ENCODE data around the gene LYPD1.

Gene LYPD1

DNA sequence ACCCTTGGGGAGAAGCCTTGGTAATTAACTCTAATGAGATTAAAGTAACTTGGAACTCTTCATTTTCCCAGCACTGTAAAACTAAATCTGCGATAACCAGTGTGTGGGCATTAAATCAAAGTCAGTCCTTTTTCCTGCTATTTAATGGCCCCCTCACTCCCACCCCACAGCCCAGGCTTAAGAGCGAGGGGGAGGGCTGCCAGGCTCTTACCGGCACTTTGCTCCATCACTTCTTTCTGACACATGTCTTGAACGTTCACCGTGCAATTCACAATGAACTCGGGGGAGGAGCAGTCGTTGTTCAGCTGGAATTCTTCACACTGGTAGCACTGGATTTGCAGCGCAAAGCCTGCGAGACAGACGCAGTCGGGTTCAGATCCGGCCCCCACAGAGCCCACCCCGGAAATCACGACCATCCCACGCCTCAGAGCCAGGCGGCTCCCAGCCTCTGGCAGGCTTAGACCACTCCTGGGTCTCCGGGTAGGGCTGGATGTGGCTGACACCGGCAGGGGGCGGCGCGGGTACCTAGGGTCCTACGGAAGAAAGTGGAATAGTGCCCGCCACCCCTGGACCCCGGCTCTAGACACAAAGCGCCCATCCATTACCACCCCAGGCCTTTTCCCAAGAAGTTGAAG is 1.7 kb downstream of the LYPD1 start:
- DNase-seq (ENCODE audit: low read depth in 2 of 2), result no peak

DNA sequence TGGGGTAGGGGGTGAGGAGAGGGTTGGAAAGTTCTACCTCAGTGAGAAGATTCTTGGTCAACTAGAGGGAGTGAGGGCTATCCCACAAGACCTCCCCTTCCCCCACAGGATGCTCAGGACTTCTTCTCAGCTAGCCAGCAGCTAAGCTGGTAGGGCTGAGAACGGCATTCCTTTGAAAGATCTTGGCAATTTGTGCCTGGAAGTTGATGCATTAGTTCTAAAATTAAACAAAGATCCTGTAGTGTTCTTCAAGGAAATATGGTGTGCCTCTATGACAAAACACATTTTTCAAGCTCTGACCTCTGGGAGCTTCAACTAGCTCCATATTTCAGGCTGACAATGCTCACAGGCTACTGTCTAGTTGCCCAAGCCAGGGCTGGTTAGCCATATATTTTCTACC is 2.3 kb downstream of the LYPD1 start:
- DNase-seq (ENCODE audit: low read depth in 2 of 2), result no peak

DNA sequence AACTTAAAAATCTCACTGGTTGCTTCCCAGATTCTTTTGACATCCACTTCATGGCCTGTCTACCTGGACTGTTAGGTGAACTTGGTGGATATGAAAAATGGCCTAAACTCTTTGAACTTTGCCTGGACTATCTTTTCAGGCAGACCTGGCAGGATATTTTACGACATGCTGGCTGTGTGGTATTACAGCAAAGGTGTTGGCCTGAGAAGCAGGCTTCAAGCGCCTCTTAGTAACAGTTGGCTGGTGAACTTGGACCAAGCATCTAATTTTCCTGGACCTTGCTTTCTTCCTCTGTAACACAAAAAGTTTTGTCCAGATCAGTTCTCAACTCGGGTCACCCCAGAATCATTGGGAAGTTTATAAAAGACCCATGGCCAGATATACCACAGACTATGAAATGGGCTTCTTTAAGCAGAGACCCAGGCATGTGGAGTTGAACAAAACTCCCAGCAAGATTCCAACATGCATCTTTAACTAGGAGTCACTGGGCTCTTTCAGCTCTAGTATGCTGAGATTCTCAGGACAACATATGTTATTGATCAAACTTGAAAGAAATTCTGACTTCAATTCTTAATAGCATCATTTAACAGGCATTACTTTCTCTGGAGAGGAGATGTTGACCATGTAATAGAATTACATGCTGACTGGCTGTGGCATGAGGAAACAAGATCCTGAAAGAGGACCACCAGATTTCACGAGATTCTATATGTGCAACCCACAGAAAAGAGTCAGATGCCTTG is 4.4 kb downstream of the LYPD1 start:
- DNase-seq (ENCODE audit: low read depth in 2 of 2), result no peak

DNA sequence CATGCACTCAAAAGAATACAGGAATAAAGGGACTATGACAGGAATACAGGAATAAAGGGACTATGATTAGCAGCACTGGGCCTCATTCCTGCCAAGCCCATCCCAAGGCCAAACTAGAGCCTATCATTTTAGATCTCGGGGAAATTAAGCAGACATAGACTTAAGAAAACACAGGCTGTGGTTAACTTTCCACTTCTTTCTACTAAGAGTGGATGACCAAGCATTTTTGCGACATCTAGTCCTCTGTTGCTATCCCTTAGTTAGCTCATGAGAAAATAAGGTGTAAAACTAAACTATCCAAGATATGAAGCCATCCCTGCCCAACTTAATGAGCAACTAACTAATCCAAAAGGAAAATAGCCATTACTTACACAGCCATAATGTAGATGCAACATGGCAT is 5.9 kb downstream of the LYPD1 start:
- no peak for DNase-seq (ENCODE audit: low read depth in 2 of 2)

DNA sequence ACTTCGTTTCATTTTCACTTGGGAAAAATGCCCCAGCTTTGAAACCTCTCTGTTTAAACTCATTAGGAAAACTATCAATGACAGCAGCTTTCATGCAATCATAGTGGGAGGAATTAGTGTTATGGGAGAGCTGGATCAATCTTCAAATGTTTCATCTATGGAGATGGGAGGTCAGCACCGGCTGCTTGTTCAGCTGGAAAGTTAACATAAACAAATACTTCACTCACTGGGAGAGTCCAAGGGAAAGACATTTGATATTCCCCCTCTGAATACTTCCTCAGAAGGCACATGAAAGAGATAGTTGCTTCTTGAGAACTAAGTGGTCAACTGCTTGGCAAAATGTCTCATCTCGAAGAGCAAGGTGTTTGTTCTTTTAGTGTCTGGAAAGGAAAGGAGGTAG is 7.3 kb downstream of the LYPD1 start:
- no peak for DNase-seq (ENCODE audit: low read depth in 2 of 2)

DNA sequence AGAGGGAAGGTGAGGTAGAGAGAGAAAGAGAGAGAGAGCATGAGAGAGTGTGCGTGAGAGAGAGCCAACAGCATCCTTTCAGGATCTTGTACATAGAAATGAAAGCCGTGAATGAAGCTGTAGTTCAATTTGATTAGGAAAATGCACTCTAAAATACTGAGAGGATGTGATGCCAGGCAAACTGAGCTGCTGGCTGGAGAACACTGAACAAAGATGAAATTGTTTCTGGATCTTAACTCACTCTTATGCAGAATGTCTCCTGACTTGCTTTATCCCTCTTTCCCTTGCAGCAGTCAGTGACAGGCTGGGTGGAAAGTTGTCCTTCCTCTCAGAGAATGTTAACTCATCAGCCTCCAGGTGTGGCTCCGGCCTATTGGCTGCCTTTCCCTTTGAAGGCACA is 10.7 kb downstream of the LYPD1 start:
- DNase-seq (ENCODE audit: low read depth in 2 of 2), result no peak

DNA sequence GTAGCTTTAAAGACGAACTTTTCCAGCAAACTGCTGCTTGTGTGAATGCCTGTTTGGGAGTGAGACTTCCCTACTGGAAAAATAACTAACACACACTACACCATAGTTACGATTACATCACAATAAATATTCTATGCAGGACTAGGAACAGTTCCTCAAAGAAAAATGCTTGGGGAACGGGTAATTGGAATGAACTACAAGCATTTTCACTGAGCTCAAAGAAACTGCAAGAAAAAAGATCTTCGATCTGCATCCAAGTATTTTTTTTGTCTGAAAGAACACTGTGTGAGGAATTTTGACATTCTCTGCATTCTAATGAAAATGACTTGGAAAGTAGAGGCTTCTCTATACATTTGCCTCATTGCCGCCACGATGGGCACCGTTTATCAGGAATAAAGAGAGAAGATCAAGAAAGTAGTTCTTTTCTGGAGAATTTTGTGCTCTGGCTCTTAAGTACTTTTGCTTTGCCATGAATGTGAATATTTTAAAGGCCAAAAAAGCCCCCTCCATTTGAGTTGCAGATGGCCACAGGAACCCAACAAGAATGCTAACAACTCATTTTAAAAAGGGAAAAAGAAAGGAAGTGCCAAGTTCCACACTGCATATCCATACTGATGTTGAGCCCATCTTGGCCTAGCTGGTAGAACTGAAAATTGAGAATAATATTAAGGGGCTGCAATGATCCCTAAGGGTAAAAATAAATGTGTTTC is 13.6 kb downstream of the LYPD1 start:
- no peak for DNase-seq (ENCODE audit: low read depth in 2 of 2)

DNA sequence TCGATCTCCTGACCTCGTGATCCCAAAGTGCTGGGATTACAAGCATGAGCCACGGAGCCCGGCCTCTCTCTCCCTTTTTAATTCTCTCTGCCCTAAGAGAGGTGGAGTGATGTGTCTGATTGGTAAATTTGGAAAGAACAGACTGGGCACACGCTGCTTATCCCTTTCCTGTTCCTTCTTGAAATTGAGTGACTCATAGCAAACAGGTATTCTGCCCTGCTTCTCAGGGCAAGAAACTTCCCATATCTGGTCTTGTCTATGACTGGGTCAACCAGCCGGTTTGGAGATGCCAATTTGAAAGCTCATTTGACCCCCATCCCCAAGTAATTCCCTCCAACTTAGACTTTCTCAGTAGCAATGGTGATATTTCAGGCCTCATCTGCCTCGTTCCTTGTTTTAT is 15.0 kb downstream of the LYPD1 start:
- no peak for DNase-seq (ENCODE audit: low read depth in 2 of 2)

DNA sequence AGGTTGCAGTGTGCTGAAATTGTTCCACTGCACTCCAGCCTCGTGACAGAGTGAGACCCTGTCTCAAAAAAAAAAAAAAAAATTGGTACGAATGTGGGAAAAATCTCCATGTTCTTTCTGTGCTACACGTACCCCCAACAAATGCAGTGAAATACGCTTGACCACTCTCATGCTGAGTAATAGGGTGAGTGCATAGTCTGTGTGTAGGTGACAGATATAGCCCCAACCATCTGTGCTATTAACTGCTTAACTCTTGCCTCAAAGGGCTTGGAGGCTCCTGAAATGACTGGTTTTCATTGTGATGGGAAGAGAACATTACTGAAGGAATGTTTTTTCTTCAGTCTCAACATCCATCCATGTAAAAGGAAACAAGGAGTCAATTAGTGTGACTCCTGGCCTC is 15.7 kb downstream of the LYPD1 start:
- DNase-seq (ENCODE audit: low read depth in 2 of 2), result no peak

DNA sequence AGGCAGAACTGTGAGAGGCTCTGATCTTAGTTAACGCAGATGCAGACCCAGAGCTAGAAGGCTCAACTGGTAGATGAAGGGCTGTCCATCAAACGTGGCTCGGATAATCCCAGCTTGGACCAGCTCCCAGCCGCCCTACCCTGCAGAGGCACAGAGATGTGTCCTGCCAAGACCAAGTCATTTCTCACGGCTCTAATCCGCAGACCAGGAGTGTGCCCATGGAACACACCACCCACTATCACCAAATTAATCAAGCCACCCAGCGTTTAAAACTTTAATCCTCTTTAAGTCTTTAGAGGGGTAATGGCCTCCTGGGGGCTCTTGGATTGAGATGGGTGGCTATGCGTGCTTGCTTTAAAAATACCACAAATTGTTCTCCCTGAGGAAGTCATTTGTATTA is 17.5 kb downstream of the LYPD1 start:
- no peak for DNase-seq (ENCODE audit: low read depth in 2 of 2)

DNA sequence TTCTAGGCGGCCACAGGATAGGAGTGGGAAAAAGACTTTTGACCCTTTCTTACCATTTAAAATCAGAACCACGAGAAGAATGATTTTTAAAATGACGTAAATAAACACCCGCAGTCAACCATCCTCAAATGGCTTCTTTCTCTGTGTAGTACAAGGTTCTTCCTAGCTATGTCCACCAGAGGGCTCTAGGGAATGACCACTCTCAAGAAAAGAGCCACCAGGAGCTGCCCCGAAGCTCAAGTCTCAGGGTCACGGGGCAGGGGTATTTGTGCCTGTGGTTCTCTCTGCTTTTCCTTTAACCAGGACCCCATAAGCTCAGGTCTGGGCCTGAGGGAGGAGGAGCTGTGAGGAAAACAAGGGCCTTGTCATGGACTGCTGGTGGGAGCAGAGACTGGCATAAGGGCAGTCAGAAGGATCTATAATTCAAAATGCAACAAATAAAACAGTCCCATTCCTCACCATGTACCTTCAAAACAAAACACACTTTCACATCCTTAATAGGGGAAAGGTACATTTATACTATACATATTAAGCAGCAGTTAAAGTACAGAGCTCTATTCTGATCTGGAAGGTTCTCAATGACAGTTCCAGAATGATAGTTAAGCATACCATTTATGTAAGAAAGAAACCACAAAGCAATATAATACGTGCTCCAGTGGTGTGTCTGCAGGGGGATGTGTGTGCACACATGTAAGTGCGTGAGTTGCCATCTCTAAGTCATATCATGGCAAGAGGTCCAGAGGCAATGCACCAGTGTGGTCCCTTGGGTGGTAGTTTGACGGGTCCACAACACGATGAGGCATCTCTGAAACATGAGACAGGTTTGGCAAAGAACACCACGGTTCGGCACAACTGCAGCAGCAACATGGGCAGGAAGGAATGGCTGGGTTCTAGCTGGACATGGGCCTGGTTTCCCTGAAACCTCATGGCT is 18.6 kb downstream of the LYPD1 start:
- DNase-seq (ENCODE audit: low read depth in 2 of 2), result no peak

DNA sequence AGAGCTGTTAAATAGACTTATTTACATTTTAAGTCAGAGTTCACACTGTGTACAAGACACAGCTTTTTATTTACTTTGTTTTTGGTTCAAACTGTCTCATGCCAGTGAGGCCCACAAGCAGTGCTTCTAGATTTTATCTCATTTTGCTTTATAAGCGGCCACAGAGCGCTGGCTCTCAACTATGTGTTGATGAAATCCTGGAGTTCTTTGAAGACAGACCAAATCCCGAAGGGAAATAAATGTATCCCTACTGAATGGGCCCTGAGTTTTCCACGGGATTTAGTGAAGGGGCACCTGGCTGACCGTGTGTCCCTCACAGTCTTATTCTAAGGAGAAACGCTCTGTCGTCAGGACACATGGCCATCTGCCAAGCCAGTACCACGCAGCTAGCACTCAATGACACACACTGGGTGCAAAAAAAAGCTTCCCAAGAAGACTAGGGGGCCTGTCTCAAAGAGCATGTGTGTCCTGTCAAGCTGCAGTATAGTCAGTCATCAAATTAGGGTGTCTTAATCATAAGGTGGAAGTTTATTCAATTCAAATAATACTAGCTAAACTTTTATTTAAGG is 23.4 kb downstream of the LYPD1 start:
- no peak for DNase-seq (ENCODE audit: low read depth in 2 of 2)

DNA sequence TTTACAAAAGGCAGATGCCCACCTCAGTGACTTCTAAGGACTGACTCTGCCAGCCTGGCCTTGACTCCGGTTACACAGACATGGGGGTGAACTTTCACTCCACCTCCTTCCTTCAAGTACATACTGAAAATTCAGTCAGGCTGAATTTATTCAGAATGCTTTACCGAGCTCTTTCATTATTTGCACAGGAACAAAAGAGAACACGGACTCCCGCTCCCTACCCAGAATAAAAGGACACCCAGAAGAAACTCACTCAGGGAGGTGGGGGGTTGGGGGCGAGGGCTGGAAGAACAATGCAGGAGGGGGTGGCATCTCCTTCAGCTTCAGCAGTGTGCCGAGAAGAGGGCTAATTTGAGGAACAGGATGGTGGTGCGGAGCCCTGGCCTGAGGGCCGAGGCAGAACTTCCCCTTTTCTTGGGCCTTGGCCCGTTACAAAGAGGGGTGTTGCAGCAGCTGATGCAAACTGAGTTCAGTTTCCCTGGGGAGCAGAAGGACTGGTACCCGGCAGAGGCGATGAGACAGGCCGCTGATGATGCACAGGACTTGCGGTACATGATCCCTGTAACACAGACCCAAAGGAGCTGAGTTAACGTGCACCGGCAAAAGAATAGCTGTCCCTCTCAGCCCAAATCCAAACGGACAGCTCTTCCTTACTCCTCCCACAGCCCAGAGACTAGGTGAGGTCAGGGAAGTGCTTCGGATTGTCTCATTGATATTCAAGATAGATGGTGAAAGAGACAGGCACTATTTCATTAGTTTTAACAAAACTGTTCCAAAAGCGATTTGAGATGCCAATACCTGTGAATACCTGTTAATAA is 24.1 kb downstream of the LYPD1 start:
- no peak for DNase-seq (ENCODE audit: low read depth in 2 of 2)

DNA sequence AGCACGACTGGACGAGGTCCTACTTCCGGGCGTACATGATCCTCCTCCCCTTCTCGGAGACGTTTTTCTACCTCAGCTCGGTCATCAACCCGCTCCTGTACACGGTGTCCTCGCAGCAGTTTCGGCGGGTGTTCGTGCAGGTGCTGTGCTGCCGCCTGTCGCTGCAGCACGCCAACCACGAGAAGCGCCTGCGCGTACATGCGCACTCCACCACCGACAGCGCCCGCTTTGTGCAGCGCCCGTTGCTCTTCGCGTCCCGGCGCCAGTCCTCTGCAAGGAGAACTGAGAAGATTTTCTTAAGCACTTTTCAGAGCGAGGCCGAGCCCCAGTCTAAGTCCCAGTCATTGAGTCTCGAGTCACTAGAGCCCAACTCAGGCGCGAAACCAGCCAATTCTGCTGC is 24.8 kb downstream of the LYPD1 start:
- no peak for DNase-seq (ENCODE audit: low read depth in 2 of 2)

DNA sequence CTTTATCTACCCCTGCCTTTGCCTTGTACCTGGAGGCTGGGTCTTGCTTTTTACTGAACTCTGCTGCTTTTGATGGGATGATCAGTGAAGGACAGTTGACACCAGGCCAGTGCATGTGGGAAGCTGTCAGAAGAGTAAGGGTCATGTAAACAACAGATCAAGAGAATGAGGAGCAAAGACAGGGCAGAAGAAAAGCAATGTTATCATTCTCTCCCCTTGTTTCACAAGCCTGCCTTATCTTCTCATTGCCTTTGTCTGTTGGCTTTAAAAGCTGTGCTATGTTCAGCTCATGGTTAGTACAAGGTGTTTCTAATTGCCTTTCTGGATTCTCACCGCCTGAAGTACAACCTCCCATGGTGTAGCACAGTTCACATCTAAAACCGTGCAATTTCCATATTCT is 27.6 kb downstream of the LYPD1 start:
- DNase-seq (ENCODE audit: low read depth in 2 of 2), result no peak

DNA sequence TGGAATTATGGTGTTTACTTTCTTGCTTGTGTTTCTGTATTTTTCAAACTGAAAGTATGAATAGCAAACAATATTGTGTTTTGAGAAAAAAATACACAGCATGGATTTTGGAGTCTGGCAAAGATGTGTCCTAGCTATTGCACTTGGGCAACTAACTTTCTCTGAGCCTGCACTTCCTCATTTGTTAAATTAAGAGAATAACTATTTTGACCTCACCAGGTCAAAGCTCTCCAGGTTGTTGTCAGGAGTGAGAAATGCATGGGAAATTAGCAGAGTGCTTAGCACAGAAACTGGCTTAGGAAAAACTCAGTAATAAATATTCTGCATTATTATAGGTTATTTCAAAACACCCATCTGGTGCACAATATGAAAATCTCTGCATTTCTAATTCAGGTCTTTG is 28.2 kb downstream of the LYPD1 start:
- no peak for DNase-seq (ENCODE audit: low read depth in 2 of 2)

DNA sequence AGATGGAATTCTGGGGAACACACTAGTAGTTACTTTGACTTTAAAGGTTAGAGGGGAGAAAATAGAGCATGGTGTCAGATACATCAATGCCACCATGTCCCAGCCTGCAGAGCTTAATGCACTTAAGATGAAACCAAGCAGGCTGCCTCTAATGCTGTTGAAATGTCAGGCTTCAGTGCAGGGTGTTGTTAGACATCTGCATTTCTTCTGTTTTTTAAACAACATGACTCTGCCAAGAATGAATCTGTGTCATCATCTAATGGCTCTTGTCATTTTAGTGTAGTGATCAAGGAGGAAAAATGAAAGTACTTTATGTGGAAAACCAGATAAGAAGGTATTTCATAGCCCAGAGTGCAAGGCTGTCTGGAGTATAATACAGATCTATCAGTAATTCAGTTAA is 29.9 kb downstream of the LYPD1 start:
- no peak for DNase-seq (ENCODE audit: low read depth in 2 of 2)

DNA sequence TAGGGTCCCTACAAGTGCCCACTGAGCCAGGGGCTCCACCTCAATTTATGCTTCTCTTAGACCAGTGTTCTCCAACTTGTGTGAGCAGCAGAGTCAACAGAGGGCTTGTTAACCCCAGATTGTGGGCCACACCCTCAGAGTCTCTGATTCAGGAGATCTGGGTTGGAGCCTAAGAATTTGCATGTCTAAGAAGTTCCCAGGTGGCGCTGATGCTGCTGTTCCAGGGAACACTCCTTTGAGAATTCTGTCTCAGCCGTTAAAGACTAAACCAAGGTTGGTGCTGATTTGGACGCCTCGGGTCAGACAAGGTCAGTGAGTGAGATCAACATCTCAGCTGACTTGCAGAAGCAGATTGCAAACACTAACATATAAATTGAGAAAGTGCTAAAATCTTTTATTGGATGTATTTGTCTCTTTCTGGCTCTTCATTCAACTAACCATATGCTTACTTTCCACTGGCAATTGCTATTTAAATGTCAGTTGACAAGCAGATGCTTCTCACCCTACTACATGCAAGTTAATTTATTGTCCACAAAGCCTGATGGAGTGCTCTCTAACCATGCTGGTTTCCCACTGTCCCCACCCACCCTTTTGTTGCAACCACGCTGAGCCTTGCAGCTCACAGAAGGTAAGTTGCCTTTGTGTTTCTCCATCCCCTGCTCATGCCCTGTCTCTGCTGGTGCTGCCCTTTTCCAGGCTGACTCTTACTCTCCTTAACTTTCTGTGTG is 31.5 kb downstream of the LYPD1 start:
- no peak for DNase-seq (ENCODE audit: low read depth in 2 of 2)

DNA sequence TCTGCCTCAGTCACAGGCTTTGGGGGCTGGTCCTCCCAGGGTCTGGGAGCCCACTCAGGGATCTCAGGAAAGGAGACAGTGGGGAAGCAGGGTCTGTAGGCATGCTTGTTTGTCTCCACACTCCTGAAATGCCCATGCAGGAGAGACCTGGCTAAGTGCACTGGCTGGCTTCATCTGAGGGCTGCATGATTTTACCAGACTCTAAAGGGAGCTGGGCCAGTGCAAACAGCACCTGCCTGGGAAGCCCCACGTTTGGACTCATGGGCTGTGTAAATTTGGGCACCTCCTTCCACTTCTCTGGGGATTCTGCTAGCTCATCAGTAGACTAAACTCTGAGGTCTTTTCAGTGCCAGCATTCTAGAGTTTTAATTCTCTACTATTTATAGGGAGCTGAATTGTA is 33.7 kb downstream of the LYPD1 start:
- DNase-seq (ENCODE audit: low read depth in 2 of 2), result no peak

DNA sequence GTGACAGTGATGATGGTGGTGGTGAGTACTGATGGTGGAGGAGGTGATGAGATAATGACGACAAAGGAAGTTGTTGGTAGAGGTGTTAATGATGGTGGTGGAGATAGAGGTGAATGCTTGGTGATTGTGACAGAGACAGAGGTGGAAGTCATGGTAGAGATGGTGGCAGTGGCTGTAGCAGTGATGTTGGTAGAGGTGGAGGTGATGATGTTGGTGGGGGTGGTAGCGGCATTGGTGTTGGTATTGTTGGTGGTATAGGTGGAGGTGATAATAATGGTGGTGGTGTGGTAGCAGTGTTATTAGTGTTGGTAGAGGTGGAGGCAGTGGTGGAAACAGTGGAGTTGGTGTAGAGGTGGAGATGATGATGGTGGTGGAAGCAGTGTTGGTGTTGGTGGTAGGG is 36.4 kb downstream of the LYPD1 start:
- DNase-seq (ENCODE audit: low read depth in 2 of 2), result no peak
